Renal cortex interstitium (tissue), 11 donors: Measurements from ENCODE around the gene FOXO6. TPM values are rescaled to one million over a fixed set of nuclear protein-coding genes. Genes with fewer than 3 reads are reported as not detected.

Experiments used
- DNase-seq, 11 donors: peaks; one replicate each; pipeline ENCODE4 v3.0.0-alpha.2; 2013; ENCODE audit warnings: low read depth in 9 of 11, low spot score in 4 of 11; ENCODE audit errors: extremely low read depth in 1 of 11
- polyA plus RNA-seq, 3 donors: library from polyadenylated mRNA; unstranded; fragments of 120-200 nt; gene quantifications; one replicate each; pipeline ENCODE4 v1.2.1, GENCODE V29; 2013; ENCODE audit not compliant: insufficient read length in 3 of 3

FOXO6 gene
- polyA plus RNA-seq, 3 donors: 1.4 to 3.9 (median 2.4) TPM

DNA sequence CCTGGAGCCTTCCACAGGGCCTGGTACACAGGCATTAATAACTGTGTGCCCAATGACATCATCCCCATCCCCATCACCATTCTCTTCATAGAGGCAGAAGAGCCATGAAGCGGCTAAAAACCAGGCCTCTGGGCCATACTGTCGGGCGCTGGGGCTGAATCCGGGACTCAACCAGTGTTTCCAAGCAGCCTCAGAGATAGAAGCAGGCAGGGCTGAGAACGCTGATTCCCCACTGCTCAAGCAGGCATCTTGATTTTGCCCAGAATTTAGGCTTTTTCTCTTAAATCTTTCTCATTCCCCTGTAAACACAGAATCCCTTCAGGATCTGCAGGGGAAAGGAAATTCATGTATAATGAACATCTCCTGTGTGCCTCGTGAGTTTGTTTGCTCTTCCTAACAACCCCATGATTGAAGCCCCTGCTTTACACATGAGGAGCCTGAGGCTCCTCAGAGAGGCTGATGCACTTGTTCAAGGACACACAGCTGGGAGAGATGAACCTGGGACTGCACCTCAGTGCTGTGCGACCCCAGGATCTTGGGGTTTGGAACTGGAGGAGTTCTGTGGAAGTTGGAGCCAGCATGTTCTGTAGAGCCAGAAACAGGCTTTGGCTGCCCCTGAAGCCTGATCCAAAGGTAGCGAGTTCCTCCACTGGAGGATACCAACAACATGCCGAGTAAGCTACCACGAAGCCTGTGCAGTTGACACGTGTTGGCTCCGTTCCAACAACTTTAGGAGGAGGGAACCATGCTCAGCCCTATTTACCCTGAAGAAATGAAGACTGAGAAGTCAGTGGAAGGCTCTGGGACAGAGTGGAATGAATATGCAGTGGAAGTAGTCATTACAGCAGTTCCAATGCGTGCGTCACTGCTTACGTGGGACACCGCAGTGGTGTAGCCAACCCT lies 67.8 kb downstream of the FOXO6 start:
- DNase-seq: no peak

- no peak for DNase-seq
Observed at GRCh38 chr1:41429641-41430035, 68.4 kb downstream of the FOXO6 start.

DNA sequence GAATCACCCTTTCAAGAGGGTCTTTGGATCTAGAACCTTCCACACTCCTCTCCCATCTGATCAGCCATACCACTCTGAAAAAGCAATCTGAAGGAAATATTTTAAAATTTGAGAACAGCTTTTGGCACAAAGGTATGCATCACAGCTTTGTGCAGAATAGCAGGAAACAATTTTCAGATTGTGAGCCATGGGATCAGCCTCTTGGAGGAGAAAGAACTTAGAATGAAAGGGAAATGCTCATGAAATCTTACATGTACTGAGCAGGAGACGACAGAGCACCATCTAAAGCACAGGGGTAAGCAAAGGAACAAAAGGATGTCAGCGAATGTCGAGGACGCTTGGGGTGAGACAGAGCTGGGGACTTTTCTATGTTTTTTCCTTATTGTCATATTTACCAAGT lies 68.8 kb downstream of the FOXO6 start:
- DNase-seq: no peak

DNA sequence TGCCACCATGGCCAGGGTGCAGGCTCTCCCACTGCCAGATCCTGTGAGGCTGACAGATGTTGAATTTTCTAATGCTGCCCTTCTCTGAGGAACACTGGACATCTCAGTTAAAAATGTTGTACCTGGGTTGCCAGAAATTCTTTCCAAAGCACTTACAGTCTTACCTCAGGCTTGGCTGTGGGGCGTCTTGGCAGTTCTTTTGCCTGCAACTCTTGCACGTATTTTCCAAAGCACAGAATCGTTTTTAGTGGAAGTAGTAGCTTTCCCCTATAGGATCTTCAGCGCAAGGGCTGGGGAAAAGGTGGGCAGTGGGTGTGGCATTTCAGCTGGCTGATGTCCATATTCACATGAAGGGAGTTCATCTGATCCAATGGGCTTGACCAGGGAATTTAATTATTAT lies 69.3 kb downstream of the FOXO6 start:
- DNase-seq: no peak

GRCh38 chr1:41431490-41432350 lies 70.5 kb downstream of the FOXO6 start:
- no peak for DNase-seq

Other genes starting within 250 kb of the FOXO6 start
- gene SCMH1, start 119.1 kb upstream of the FOXO6 start, polyA plus RNA-seq: 10 to 100 TPM; 34.2 to 45.3 (median 42.4) TPM
- 1 to 10 TPM in 2 of 3 donors, under 1 TPM in 1; 0.51 to 3.2 (median 1.0) TPM for gene EDN2, start 123.2 kb downstream of the FOXO6 start, polyA plus RNA-seq